ENCODE data around the gene PEAK3.
A peak's percentile ranks its signal among the peaks of the same experiment; 100 is the strongest.

GRCh38 chr19:2261438-2262172 is 20.4 kb downstream of the PEAK3 start:
- TF ChIP-seq, protein P1, sequence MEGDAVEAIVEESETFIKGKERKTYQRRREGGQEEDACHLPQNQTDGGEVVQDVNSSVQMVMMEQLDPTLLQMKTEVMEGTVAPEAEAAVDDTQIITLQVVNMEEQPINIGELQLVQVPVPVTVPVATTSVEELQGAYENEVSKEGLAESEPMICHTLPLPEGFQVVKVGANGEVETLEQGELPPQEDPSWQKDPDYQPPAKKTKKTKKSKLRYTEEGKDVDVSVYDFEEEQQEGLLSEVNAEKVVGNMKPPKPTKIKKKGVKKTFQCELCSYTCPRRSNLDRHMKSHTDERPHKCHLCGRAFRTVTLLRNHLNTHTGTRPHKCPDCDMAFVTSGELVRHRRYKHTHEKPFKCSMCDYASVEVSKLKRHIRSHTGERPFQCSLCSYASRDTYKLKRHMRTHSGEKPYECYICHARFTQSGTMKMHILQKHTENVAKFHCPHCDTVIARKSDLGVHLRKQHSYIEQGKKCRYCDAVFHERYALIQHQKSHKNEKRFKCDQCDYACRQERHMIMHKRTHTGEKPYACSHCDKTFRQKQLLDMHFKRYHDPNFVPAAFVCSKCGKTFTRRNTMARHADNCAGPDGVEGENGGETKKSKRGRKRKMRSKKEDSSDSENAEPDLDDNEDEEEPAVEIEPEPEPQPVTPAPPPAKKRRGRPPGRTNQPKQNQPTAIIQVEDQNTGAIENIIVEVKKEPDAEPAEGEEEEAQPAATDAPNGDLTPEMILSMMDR (IDR thresholded peaks at IDR 0.05; ENCODE audit: low read length) = peak; percentile 43; the same call in 1 of the 2 replicates
- TF ChIP-seq EZH2 (IDR thresholded peaks at IDR 0.05; ENCODE audit: borderline replicate concordance, low read length) = no peak

Measured in OCI-LY1 (cell line).